HepG2 (cell line): Measurements from ENCODE around the gene NTN5. TPM values are rescaled to one million over a fixed set of nuclear protein-coding genes. Genes with fewer than 3 reads are reported as not detected.

Source experiments
- ATM ChIP-seq: fragments of 450-650 bp; IDR thresholded peaks from 2 replicates; pipeline ENCODE4 v1.7.1; 2017; ENCODE audit warnings: mild to moderate bottlenecking, borderline replicate concordance
- FOXO1 ChIP-seq: sonication (generic); formaldehyde crosslinking; IDR thresholded peaks from 2 replicates; pipeline ENCODE4 v1.4.0; 2020; ENCODE audit warnings: missing genetic modification reagents
- HDAC6 ChIP-seq: fragments of 200-600 bp; sonication (generic); IDR thresholded peaks from 2 replicates; pipeline ENCODE4 v1.7.0; 2017; ENCODE audit warnings: mild to moderate bottlenecking, antibody characterized with exemption, low read length, low read depth
- HIVEP1 ChIP-seq: sonication (generic); formaldehyde crosslinking; IDR thresholded peaks from 2 replicates; pipeline ENCODE4 v1.4.0; 2020; ENCODE audit warnings: mild to moderate bottlenecking, missing genetic modification reagents
- HMGA1 ChIP-seq: sonication (generic); formaldehyde crosslinking; conservative IDR thresholded peaks from 2 replicates; pipeline ENCODE4 v1.4.0; 2020; ENCODE audit warnings: missing genetic modification reagents
- KDM4B ChIP-seq: sonication (generic); formaldehyde crosslinking; IDR thresholded peaks from 2 replicates; pipeline ENCODE4 v1.4.0; 2020; ENCODE audit warnings: missing genetic modification reagents
- KLF16 ChIP-seq, 2 experiments: sonication (generic) in 1 of 2; formaldehyde crosslinking in 1 of 2; IDR thresholded peaks; 2 replicates each; pipeline versions ENCODE4 v1.6.1 to v1.8.0; 2016 to 2023; ENCODE audit warnings: missing genetic modification reagents in 2 of 2, missing compliant biosample characterization in 1 of 2
- MBD4 ChIP-seq: IDR thresholded peaks from 2 replicates; pipeline ENCODE4 v1.6.1; 2012; ENCODE audit warnings: low read length, inconsistent platforms, borderline replicate concordance
- RBAK ChIP-seq: sonication (generic); formaldehyde crosslinking; IDR thresholded peaks from 2 replicates; pipeline ENCODE4 v1.5.1; 2020; ENCODE audit warnings: mild to moderate bottlenecking, missing genetic modification reagents
- RFX3 ChIP-seq: IDR thresholded peaks from 2 replicates; pipeline ENCODE4 v1.6.1; 2016; ENCODE audit warnings: missing biosample characterization, missing genetic modification reagents
- TRIM24 ChIP-seq: sonication (generic); formaldehyde crosslinking; IDR thresholded peaks from 2 replicates; pipeline ENCODE4 v1.8.0; 2022; ENCODE audit warnings: mild to moderate bottlenecking, missing genetic modification reagents
- ZKSCAN8 ChIP-seq: IDR thresholded peaks from 2 replicates; pipeline ENCODE4 v1.6.1; 2016; ENCODE audit warnings: borderline replicate concordance, missing genetic modification reagents, missing compliant biosample characterization
- ZNF317 ChIP-seq: sonication (generic); formaldehyde crosslinking; IDR thresholded peaks from 2 replicates; pipeline ENCODE4 v1.5.0; 2020; ENCODE audit warnings: mild to moderate bottlenecking, missing genetic modification reagents
- ZNF337 ChIP-seq: sonication (generic); formaldehyde crosslinking; IDR thresholded peaks from 2 replicates; pipeline ENCODE4 v1.5.1; 2020; ENCODE audit warnings: missing genetic modification reagents, low read depth, mild to moderate bottlenecking, borderline replicate concordance
- ZNF772 ChIP-seq: sonication (generic); formaldehyde crosslinking; IDR thresholded peaks from 2 replicates; pipeline ENCODE4 v1.5.0; 2020; ENCODE audit warnings: mild to moderate bottlenecking, missing genetic modification reagents
- ZSCAN12 ChIP-seq: sonication (generic); formaldehyde crosslinking; IDR thresholded peaks from 2 replicates; pipeline ENCODE4 v1.9.0; 2021; ENCODE audit warnings: mild to moderate bottlenecking, missing genetic modification reagents
- ZSCAN30 ChIP-seq: sonication (generic); formaldehyde crosslinking; IDR thresholded peaks from 2 replicates; pipeline ENCODE4 v1.5.0; 2020; ENCODE audit warnings: mild to moderate bottlenecking, missing genetic modification reagents
- polyA plus RNA-seq, 8 experiments: library from polyadenylated mRNA; depleted of rRNA in 3 of 8; stranded (reverse) in 7 of 8; unstranded in 1 of 8; fragments of >200 nt; fragmentation: Illumina TruSeq in 4 of 8; extraction: Trizol in 4 of 8; gene quantifications; 2 replicates each; pipeline versions ENCODE4 v1.2.1 to v1.2.3, GENCODE V29; 2011 to 2016; ENCODE audit warnings: low read depth in 4 of 8, missing spikeins in 1 of 8, mixed read lengths in 1 of 8; ENCODE audit not compliant: insufficient read depth in 1 of 8
- total RNA-seq, 5 experiments: library from RNA; depleted of rRNA; stranded (reverse); fragments of >200 nt; fragmentation: Illumina TruSeq; extraction: Trizol; gene quantifications; 2 replicates each; pipeline ENCODE4 v1.2.3, GENCODE V29; 2016; ENCODE audit warnings: low read depth in 1 of 5
- TF ChIP-seq, protein P1 (sequence below): IDR thresholded peaks from 2 replicates; pipeline ENCODE4 v1.6.1; 2016; ENCODE audit warnings: control low read depth
- TF ChIP-seq, protein P2 (sequence below), 2 experiments: sonication (generic) in 1 of 2; formaldehyde crosslinking in 1 of 2; IDR thresholded peaks; 2 replicates each; pipeline versions ENCODE4 v1.4.0 to v1.6.1; 2018 to 2020; ENCODE audit warnings: missing genetic modification reagents in 2 of 2, borderline replicate concordance in 1 of 2, low read depth in 1 of 2, mild to moderate bottlenecking in 1 of 2, missing biosample characterization in 1 of 2
- TF ChIP-seq, protein P3 (sequence below): sonication (generic); formaldehyde crosslinking; IDR thresholded peaks from 2 replicates; pipeline ENCODE4 v1.8.0; 2022; ENCODE audit warnings: low read depth, missing genetic modification reagents
- TF ChIP-seq, protein P4 (sequence below): sonication (generic); formaldehyde crosslinking; IDR thresholded peaks from 2 replicates; pipeline ENCODE4 v1.5.0; 2020; ENCODE audit warnings: mild to moderate bottlenecking, low read depth, missing genetic modification reagents, borderline replicate concordance
- TF ChIP-seq, protein P5 (sequence below): sonication (generic); formaldehyde crosslinking; IDR thresholded peaks from 2 replicates; pipeline ENCODE4 v1.4.0; 2020; ENCODE audit warnings: missing genetic modification reagents

The NTN5 gene
- total and polyA plus RNA-seq, 2 of the 13 experiments (the other 11 are each of a cell fraction or from before 2014, with no cell fraction given) = 0.05 TPM; not detected in 1

DNA sequence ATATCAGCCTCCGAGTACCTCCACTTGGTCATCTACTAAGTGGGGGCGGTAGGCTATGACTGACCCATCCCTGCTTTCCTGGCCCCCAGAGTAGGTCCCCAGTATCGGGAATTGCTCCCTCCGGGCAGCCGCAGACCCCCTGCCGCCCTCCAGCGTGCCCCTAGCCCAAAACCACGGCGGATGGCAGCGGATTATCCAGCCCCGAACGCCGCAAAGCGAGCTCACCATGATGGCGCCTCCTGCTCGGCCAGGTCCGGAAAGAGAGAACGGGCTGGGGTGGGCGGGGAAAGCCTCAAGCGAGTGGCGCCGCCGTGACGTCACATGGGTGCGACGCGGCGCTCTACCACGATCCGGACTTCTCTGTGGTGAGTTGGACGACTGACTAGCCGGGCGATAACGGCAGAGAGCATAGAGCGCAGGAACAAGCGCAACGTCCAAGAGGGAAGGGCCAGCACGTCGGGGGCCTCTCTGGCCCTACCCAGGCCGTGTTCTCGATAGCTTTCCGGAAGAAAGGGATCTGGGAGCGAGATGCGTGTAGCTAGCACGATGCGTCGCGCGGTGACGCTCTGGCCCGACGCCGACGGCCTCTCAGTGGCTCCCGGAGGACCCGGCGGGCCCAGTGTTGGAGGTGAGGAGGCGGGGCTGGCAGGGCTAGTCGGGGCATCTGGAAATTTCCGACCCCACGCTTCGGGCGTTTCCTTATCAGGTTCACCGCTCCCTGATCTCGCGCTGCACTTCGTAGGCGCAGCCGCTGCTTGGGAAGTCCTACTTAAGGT lies 53.7 kb downstream of the NTN5 start, which contains the start of the genes RPL18 and SPHK2 (continued):
- TF ChIP-seq, protein P1, sequence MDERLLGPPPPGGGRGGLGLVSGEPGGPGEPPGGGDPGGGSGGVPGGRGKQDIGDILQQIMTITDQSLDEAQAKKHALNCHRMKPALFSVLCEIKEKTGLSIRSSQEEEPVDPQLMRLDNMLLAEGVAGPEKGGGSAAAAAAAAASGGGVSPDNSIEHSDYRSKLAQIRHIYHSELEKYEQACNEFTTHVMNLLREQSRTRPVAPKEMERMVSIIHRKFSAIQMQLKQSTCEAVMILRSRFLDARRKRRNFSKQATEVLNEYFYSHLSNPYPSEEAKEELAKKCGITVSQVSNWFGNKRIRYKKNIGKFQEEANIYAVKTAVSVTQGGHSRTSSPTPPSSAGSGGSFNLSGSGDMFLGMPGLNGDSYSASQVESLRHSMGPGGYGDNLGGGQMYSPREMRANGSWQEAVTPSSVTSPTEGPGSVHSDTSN (CRISPR knock-in tag) = no peak
- TF ChIP-seq ATM (no peak), ZSCAN30 (CRISPR knock-in tag) (no peak), ZKSCAN8 (peak; percentile 73; the same call in 1 of the 2 replicates), HDAC6 (no peak), ZNF317 (CRISPR knock-in tag) (peak; percentile 53; the same call in 1 of the 2 replicates), HMGA1 (CRISPR knock-in tag) (no peak), ZNF337 (CRISPR knock-in tag) (peak; percentile 98; the same call in 1 of the 2 replicates), FOXO1 (CRISPR knock-in tag) (peak; percentile 77), RFX3 (CRISPR knock-in tag) (0 out of 2 replicates have a peak, but pooled peaks have one; percentile 34), RBAK (CRISPR knock-in tag) (no peak; the same call in 1 of the 2 replicates), TRIM24 (CRISPR knock-in tag) (no peak), ZNF772 (CRISPR knock-in tag) (peak; percentile 96), HIVEP1 (CRISPR knock-in tag) (no peak; the same call in 1 of the 2 replicates), MBD4 (no peak), ZSCAN12 (CRISPR knock-in tag) (no peak), KDM4B (CRISPR knock-in tag) (peak; percentile 54; the same call in 1 of the 2 replicates), KLF16 (CRISPR knock-in tag; IDR thresholded peaks at IDR 0.05) (peak in 1 of 2 experiments; percentile 99; a peak in 2 of 4 replicates)
- TF ChIP-seq, protein P2, sequence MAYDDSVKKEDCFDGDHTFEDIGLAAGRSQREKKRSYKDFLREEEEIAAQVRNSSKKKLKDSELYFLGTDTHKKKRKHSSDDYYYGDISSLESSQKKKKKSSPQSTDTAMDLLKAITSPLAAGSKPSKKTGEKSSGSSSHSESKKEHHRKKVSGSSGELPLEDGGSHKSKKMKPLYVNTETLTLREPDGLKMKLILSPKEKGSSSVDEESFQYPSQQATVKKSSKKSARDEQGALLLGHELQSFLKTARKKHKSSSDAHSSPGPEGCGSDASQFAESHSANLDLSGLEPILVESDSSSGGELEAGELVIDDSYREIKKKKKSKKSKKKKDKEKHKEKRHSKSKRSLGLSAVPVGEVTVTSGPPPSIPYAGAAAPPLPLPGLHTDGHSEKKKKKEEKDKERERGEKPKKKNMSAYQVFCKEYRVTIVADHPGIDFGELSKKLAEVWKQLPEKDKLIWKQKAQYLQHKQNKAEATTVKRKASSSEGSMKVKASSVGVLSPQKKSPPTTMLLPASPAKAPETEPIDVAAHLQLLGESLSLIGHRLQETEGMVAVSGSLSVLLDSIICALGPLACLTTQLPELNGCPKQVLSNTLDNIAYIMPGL (CRISPR knock-in tag; IDR thresholded peaks at IDR 0.05; ENCODE audit: borderline replicate concordance in 1 of 2, low read depth in 1 of 2) = peak; percentile 86 to 95
- TF ChIP-seq, protein P3, sequence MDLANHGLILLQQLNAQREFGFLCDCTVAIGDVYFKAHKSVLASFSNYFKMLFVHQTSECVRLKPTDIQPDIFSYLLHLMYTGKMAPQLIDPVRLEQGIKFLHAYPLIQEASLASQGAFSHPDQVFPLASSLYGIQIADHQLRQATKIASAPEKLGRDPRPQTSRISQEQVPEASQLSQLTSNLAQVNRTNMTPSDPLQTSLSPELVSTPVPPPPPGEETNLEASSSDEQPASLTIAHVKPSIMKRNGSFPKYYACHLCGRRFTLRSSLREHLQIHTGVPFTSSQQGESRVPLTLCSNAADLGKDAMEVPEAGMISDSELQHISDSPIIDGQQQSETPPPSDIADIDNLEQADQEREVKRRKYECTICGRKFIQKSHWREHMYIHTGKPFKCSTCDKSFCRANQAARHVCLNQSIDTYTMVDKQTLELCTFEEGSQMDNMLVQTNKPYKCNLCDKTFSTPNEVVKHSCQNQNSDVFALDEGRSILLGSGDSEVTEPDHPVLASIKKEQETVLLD = peak; percentile 96
- TF ChIP-seq, protein P4, sequence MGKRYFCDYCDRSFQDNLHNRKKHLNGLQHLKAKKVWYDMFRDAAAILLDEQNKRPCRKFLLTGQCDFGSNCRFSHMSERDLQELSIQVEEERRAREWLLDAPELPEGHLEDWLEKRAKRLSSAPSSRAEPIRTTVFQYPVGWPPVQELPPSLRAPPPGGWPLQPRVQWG (CRISPR knock-in tag) = 0 out of 2 replicates have a peak, but pooled peaks have one; percentile 37
- TF ChIP-seq, protein P5, sequence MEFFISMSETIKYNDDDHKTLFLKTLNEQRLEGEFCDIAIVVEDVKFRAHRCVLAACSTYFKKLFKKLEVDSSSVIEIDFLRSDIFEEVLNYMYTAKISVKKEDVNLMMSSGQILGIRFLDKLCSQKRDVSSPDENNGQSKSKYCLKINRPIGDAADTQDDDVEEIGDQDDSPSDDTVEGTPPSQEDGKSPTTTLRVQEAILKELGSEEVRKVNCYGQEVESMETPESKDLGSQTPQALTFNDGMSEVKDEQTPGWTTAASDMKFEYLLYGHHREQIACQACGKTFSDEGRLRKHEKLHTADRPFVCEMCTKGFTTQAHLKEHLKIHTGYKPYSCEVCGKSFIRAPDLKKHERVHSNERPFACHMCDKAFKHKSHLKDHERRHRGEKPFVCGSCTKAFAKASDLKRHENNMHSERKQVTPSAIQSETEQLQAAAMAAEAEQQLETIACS = no peak
